Erythroblast (primary cell): ENCODE results near the gene GAA.
"Not testable (repeated sequence)": the region's sequence is repeated elsewhere in the genome, so short reads cannot be mapped to it uniquely, and the experiment has no call there.

Source experiments
- DNase-seq, 2 experiments: peaks; one replicate each; lab custom pipeline; 2025; lab: John Stamatoyannopoulos, UW
- GATA1 ChIP-seq: IDR thresholded peaks from 2 replicates; pipeline ENCODE4 v1.6.1; 2011; ENCODE audit warnings: low read depth, mild to moderate bottlenecking, control low read depth, low read length, moderate library complexity
- POLR2A ChIP-seq: IDR thresholded peaks from 2 replicates; pipeline ENCODE4 v1.6.1; 2011; ENCODE audit warnings: mild to moderate bottlenecking, low read length

The GAA gene

GRCh38 chr17:80070375-80071115 lies 30.8 kb upstream of the GAA start:
- TF ChIP-seq GATA1 = no peak
- no peak for TF ChIP-seq POLR2A
- DNase-seq = no peak

DNA sequence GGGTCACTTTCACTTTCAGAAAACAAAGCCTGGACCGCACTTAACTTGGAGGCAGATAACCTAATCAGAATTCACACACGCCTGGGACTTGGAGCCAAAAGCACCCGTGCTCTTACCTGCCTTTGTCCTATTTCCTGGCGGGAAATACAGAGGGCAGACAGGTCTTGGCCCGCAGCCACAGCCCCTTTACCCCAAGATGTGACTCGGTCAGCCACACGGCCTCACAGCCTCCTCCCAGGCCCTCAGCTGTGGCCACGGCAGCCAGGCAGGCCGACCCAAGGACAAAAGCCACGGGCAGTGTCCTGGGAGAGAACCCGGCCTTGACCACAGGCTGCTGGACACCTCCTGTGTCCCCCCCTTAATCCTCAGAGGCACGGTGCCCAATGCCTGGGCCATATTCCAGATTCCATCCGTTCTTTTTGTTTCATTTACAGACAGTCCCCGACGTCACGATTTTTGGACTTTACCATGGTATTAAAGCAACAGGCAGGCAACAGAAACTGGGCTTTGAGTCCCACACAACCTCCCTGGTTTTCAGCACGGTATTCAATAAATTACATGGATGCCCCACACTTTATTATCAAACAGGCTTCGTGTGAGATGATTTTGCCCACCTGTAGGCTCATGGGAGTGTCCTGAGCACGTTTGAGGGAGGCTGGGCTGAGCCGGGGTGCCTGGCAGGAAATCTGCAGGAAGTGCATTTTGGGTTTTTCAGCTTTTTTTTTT lies 30.1 kb upstream of the GAA start:
- no peak for DNase-seq
- no peak for TF ChIP-seq GATA1
- no peak for TF ChIP-seq POLR2A

GRCh38 chr17:80072410-80072809 lies 29.0 kb upstream of the GAA start:
- TF ChIP-seq POLR2A (no peak), GATA1 (no peak)
- DNase-seq = no peak

- TF ChIP-seq POLR2A = no peak
- TF ChIP-seq GATA1 = no peak
- no peak for DNase-seq
Measured at GRCh38 chr17:80080081-80080480, 21.3 kb upstream of the GAA start.

DNA sequence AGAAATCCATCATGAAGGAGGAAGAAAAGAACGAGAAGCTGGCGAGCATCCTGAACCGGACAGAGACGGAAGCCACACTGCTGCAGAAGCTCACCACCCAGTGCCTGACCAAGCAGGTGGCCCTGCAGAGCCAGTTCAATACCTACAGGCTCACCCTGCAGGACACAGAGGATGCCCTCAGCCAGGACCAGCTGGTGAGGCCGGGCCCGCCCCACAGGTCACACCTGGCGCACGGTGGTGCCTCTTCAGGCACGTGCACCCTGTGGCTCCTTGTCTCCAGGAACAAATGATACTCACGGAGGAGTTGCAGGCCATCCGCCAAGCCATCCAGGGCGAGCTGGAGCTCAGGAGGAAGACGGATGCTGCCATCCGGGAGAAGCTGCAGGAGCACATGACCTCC lies 19.8 kb upstream of the GAA start:
- no peak for DNase-seq
- TF ChIP-seq GATA1 (no peak), POLR2A (no peak)

GRCh38 chr17:80082403-80083135 lies 18.8 kb upstream of the GAA start:
- TF ChIP-seq GATA1 = no peak
- no peak for TF ChIP-seq POLR2A
- DNase-seq = peak; percentile 64 to 77

GRCh38 chr17:80083136-80083661 lies 18.2 kb upstream of the GAA start:
- TF ChIP-seq GATA1 (no peak), POLR2A (no peak)
- DNase-seq = no peak

GRCh38 chr17:80084773-80085172 lies 16.6 kb upstream of the GAA start:
- no peak for DNase-seq

DNA sequence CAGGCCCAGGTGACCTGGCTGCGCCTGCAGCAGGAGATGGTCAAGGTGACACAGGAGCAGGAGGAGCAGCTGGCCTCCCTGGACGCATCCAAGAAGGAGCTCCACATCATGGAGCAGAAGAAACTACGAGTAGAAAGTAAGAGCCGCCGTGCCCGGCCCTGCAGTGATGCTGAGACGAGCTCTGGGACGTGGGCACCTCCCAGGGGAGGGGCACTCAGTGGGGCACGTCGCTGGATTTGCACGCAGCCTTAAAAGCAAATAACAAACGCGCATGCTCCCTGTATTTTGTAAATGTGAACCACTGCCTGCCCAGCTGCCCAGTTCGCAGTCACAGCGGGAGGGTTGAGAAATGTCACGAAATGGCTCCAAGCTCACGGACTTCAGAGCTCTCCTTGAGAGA lies 15.3 kb upstream of the GAA start:
- TF ChIP-seq GATA1 = no peak
- no peak for TF ChIP-seq POLR2A
- DNase-seq = no peak

More at GRCh38 chr17:80084773-80085172, 16.6 kb upstream of the GAA start:
- TF ChIP-seq POLR2A = no peak
- TF ChIP-seq GATA1 = no peak

DNA sequence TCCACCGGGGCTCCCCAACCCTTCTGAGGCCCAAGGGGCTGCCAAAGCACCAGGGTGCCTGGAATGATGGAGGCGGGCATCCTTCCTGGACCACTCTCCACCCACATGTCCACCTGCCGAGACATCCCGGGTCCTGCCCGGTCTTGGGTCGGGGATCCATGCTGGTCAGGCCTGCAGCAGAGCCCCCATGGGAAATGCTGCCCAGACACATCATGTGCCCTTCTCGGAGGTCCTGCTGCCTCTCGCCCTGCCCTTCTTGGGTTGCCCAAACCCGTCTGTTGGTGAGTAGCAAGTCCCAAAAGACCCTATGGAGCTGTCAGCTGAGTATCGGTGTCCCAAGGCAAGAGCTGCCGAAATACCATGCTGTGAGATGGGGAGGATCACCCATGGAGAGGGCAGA lies 14.8 kb upstream of the GAA start:
- DNase-seq = no peak
- no peak for TF ChIP-seq GATA1

DNA sequence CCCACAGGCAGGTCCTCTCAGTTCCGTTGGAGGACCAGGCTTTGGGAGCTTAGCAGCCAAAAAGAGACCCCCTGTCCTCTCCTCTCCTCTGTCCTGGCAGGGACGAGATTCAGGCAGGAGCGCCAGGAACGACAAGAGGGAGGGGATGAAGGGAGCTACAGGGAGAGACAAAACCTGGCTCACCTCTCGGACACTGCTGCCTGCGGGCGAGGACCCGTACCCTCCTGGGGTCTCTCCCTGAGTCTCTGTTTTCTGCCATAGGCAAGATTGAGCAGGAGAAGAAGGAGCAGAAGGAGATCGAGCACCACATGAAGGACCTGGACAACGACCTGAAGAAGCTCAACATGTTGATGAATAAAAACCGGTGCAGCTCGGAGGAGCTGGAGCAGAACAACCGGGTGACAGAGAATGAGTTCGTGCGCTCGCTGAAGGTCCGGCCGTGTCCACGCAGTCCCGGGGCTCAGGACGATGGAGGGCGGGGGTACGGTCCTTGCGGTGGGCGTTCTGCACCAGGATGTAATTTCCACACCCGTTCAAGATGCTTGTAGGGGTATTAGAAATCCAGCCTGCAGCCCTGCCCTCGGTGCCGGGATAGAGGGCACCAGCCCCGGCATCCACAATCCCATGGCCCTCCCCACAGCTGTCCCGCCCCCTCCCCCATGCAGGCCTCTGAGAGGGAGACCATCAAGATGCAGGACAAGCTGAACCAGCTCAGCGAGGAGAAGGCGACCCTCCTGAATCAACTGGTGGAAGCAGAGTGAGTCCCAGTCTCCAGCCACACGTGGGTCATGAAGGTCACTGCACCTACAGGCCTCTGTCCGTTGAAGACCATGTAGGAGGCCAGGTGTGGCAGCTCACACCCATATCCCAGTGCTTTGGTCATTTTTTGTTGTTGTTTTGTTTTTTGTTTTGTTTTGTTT lies 13.8 kb upstream of the GAA start:
- TF ChIP-seq POLR2A = no peak
- TF ChIP-seq GATA1 = no peak
- DNase-seq = no peak

GRCh38 chr17:80089762-80090161 lies 11.6 kb upstream of the GAA start:
- TF ChIP-seq POLR2A (no peak), GATA1 (no peak)
- DNase-seq = no peak

- DNase-seq = not testable (repeated sequence)
Measured at GRCh38 chr17:80090164-80090563, 11.2 kb upstream of the GAA start.
